ENCODE measurements around the gene NR4A3.
A peak's percentile ranks its signal among the peaks of the same experiment; 100 is the strongest.

NR4A3 gene

DNA sequence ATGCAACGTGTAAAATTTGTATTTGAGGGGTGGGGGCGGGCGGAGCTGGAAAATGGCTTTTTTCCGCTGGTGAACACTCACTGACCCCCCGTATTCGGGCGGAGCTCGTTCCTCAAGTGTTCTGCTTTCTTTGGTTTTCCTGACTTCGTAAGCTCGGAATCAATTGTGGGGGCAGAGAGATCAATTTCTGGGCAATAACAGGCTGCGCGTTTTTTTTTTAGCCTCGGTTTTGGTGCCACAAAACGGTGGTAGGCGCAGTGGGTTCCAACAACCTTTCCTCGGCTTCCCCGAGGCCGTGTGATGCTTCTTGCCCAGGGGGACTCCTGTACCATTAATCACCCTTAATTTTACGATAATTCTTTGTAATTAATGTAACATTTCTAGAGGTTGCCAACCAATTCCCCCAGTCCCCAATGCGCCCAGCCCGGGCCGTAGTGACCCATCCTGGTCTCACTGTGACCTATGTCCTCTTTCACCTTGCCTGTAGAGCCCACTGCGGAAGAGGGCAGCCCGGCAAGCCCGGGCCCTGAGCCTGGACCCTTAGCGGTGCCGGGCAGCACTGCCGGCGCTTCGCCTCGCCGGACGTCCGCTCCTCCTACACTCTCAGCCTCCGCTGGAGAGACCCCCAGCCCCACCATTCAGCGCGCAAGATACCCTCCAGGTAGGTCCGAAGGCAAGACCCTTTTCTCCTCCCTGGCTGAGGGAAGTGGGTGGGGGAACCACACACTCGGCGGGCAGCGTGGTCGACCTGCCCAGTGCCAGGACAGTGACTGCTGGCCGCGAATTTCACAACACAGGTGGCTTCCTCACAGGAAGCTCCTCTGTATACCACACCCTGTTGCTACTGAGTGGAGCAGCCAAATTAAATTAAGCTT lies 3.7 kb downstream of the NR4A3 start:
- H3K27me3 ChIP-seq (ENCODE audit: control insufficient read depth in 1 of 2, insufficient read depth in 2 of 2, low read length in 2 of 2), result peaks cover 9 to 27% of the 10 kb centered on the region in 2 donors
- peaks cover 6% of the 10 kb centered on the region for H3K4me1 ChIP-seq (ENCODE audit: insufficient read depth, low read length)
- no peak overlapping the region for H3K27ac ChIP-seq (ENCODE audit: low read depth, low read length)
- H3K9ac ChIP-seq (ENCODE audit: low read length), result no peak overlapping the region
- H3K9me3 ChIP-seq (ENCODE audit: low read length), result no peaks in the 10 kb centered on the region
- peak overlapping the region in 1 of 2 donors; percentile 95 for H3K4me3 ChIP-seq (ENCODE audit: low read depth in 1 of 2, low read length in 2 of 2)
- H3K36me3 ChIP-seq (ENCODE audit: insufficient read depth, low read length), result peaks cover 13% of the 10 kb centered on the region

DNA sequence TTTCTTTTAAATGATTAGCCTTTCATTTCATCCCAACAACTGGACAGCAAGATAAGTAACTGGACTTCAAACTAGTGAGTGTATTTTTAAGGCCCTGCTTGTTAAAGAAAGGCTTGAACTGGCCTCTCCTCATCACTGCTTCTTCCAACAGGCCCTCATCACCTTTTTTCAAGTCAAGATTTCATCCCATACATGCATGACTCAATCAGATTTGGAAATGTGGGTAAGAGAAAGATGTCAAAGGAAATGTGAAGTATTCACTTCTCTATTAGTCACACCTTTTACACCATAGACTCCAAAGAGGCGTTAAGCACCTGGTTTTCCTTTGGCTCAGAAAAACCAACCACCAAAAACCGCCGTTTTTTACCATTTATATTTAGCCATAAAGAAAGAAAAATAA lies 4.9 kb downstream of the NR4A3 start:
- no peak overlapping the region for H3K4me3 ChIP-seq (ENCODE audit: low read depth in 1 of 2, low read length in 2 of 2)
- H3K27ac ChIP-seq (ENCODE audit: low read depth, low read length), result no peak overlapping the region
- peaks cover 9 to 27% of the 10 kb centered on the region in 2 donors for H3K27me3 ChIP-seq (ENCODE audit: control insufficient read depth in 1 of 2, insufficient read depth in 2 of 2, low read length in 2 of 2)
- H3K4me1 ChIP-seq (ENCODE audit: insufficient read depth, low read length), result peaks cover 6% of the 10 kb centered on the region
- no peaks in the 10 kb centered on the region for H3K9me3 ChIP-seq (ENCODE audit: low read length)
- no peak overlapping the region for H3K9ac ChIP-seq (ENCODE audit: low read length)
- peaks cover 13% of the 10 kb centered on the region for H3K36me3 ChIP-seq (ENCODE audit: insufficient read depth, low read length)

GRCh38 chr9:99827244-99827643 lies 5.6 kb downstream of the NR4A3 start:
- H3K9me3 ChIP-seq (ENCODE audit: low read length), result no peaks in the 10 kb centered on the region
- H3K36me3 ChIP-seq (ENCODE audit: insufficient read depth, low read length), result peaks cover 13% of the 10 kb centered on the region
- H3K9ac ChIP-seq (ENCODE audit: low read length), result no peak overlapping the region
- peaks cover 6% of the 10 kb centered on the region for H3K4me1 ChIP-seq (ENCODE audit: insufficient read depth, low read length)
- peaks cover 9 to 27% of the 10 kb centered on the region in 2 donors for H3K27me3 ChIP-seq (ENCODE audit: control insufficient read depth in 1 of 2, insufficient read depth in 2 of 2, low read length in 2 of 2)
- no peak overlapping the region for H3K4me3 ChIP-seq (ENCODE audit: low read depth in 1 of 2, low read length in 2 of 2)
- no peak overlapping the region for H3K27ac ChIP-seq (ENCODE audit: low read depth, low read length)

DNA sequence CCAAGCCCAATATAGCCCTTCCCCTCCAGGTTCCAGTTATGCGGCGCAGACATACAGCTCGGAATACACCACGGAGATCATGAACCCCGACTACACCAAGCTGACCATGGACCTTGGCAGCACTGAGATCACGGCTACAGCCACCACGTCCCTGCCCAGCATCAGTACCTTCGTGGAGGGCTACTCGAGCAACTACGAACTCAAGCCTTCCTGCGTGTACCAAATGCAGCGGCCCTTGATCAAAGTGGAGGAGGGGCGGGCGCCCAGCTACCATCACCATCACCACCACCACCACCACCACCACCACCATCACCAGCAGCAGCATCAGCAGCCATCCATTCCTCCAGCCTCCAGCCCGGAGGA lies 6.3 kb downstream of the NR4A3 start:
- H3K4me3 ChIP-seq (ENCODE audit: low read depth in 1 of 2, low read length in 2 of 2), result no peak overlapping the region
- H3K36me3 ChIP-seq (ENCODE audit: insufficient read depth, low read length), result peaks cover 13% of the 10 kb centered on the region
- no peak overlapping the region for H3K9ac ChIP-seq (ENCODE audit: low read length)
- H3K27ac ChIP-seq (ENCODE audit: low read depth, low read length), result no peak overlapping the region
- peaks cover 9 to 27% of the 10 kb centered on the region in 2 donors for H3K27me3 ChIP-seq (ENCODE audit: control insufficient read depth in 1 of 2, insufficient read depth in 2 of 2, low read length in 2 of 2)
- peaks cover 6% of the 10 kb centered on the region for H3K4me1 ChIP-seq (ENCODE audit: insufficient read depth, low read length)
- H3K9me3 ChIP-seq (ENCODE audit: low read length), result no peaks in the 10 kb centered on the region

- H3K9ac ChIP-seq (ENCODE audit: low read length), result no peak overlapping the region
- H3K36me3 ChIP-seq (ENCODE audit: insufficient read depth, low read length), result peaks cover 13% of the 10 kb centered on the region
- H3K9me3 ChIP-seq (ENCODE audit: low read length), result no peaks in the 10 kb centered on the region
- H3K4me3 ChIP-seq (ENCODE audit: low read depth in 1 of 2, low read length in 2 of 2), result no peak overlapping the region
- H3K4me1 ChIP-seq (ENCODE audit: insufficient read depth, low read length), result peaks cover 6% of the 10 kb centered on the region
- H3K27ac ChIP-seq (ENCODE audit: low read depth, low read length), result no peak overlapping the region
- H3K27me3 ChIP-seq (ENCODE audit: control insufficient read depth in 1 of 2, insufficient read depth in 2 of 2, low read length in 2 of 2), result peaks cover 9 to 27% of the 10 kb centered on the region in 2 donors
Measured at GRCh38 chr9:99828417-99829176, 6.9 kb downstream of the NR4A3 start.

DNA sequence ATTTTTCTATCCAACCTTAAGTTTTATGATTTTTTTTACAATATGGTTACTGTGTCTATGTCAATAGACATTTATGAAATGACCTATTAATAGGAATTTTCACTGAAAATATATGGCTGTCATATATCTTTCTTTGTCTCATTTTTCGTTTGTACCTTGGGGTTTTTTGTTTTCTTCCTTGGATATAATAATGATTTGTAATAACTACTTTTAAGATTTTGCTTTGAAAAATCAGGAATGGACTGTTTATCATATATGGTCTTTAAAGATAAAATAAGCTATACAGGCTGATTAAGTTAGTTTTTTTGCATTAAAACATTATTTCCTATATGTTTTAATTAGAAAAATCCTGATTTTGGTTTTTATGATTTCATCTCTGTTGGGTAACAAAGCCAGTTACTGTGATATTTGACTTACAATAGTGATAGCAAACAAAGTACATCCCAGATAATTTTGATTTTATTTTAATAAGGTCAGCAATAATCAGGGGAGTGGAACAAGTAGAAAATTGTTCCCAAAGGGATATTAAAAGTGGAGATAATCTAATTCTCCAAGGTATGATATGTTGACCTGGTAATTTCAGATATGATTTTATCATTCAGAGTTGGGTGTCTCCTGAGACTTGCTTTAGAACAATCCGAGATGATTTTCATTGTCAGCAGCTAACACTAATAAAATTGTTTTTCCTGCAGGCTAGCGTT lies 10.3 kb downstream of the NR4A3 start:
- Histone ChIP-seq H3K27me3 (ENCODE audit: control insufficient read depth in 1 of 2, insufficient read depth in 2 of 2, low read length in 2 of 2) (peaks cover 0 to 8% of the 10 kb centered on the region in 2 donors), H3K4me3 (ENCODE audit: low read depth in 1 of 2, low read length in 2 of 2) (no peak overlapping the region), H3K36me3 (ENCODE audit: insufficient read depth, low read length) (peaks cover 17% of the 10 kb centered on the region), H3K9ac (ENCODE audit: low read length) (no peak overlapping the region), H3K27ac (ENCODE audit: low read depth, low read length) (no peak overlapping the region), H3K9me3 (ENCODE audit: low read length) (no peaks in the 10 kb centered on the region), H3K4me1 (ENCODE audit: insufficient read depth, low read length) (no peaks in the 10 kb centered on the region)

DNA sequence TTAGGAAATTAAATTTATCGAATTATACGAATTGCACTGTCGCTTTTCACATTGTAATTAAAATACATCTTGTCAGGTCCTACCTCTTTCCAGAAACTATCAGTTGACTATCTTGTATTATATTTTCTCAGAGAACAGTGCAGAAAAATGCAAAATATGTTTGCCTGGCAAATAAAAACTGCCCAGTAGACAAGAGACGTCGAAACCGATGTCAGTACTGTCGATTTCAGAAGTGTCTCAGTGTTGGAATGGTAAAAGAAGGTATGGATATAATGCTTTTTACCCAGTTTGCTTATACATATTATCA lies 10.8 kb downstream of the NR4A3 start:
- Histone ChIP-seq H3K27ac (ENCODE audit: low read depth, low read length) (no peak overlapping the region), H3K9me3 (ENCODE audit: low read length) (no peaks in the 10 kb centered on the region), H3K36me3 (ENCODE audit: insufficient read depth, low read length) (peaks cover 16% of the 10 kb centered on the region), H3K27me3 (ENCODE audit: control insufficient read depth in 1 of 2, insufficient read depth in 2 of 2, low read length in 2 of 2) (peaks cover 0 to 6% of the 10 kb centered on the region in 2 donors), H3K4me3 (ENCODE audit: low read depth in 1 of 2, low read length in 2 of 2) (no peak overlapping the region), H3K9ac (ENCODE audit: low read length) (no peak overlapping the region), H3K4me1 (ENCODE audit: insufficient read depth, low read length) (no peaks in the 10 kb centered on the region)

DNA sequence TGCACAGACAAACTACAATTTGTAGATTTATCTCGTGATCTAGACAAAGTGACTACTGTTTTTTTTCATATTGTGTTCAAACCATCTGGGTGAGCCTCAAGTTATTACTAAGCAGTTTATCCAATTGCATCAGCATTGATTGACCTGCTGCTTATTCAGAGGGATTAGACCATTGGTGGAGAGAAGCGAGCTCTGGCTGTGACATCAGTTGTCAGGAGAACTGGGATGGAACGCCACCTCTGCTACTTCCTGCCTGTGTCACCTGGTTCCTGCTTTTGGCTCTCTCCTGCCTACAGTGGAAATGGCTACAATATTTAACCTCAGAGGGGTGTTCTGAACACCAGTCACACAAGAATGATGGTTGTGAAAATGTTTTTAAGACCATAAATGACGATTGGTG lies 12.1 kb downstream of the NR4A3 start:
- Histone ChIP-seq H3K9me3 (ENCODE audit: low read length) (no peaks in the 10 kb centered on the region), H3K4me1 (ENCODE audit: insufficient read depth, low read length) (no peaks in the 10 kb centered on the region), H3K9ac (ENCODE audit: low read length) (no peak overlapping the region), H3K4me3 (ENCODE audit: low read depth in 1 of 2, low read length in 2 of 2) (no peak overlapping the region), H3K27ac (ENCODE audit: low read depth, low read length) (no peak overlapping the region), H3K36me3 (ENCODE audit: insufficient read depth, low read length) (peaks cover 11% of the 10 kb centered on the region), H3K27me3 (ENCODE audit: control insufficient read depth in 1 of 2, insufficient read depth in 2 of 2, low read length in 2 of 2) (no peaks in the 10 kb centered on the region)

DNA sequence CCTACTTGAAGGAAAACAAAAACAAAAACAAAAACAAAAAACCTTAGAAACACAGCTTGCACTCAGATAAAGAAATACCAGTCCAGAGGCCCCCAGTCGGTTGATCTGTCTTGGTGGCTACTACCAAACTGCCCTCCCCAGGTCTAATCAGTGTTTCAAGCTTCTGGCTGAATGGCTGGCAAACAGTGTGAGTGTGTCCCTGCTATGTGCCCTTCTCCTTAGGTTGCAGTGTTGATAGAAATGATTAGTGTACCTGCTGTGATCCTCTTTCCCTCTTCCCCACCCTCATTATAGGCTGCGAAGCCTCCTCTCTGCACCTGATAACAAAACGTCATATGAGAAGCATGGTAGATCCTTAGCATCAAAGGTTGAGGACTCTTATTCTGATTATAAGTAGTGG lies 12.8 kb downstream of the NR4A3 start:
- Histone ChIP-seq H3K36me3 (ENCODE audit: insufficient read depth, low read length) (peaks cover 11% of the 10 kb centered on the region), H3K4me3 (ENCODE audit: low read depth in 1 of 2, low read length in 2 of 2) (no peak overlapping the region), H3K27ac (ENCODE audit: low read depth, low read length) (no peak overlapping the region), H3K9ac (ENCODE audit: low read length) (no peak overlapping the region), H3K27me3 (ENCODE audit: control insufficient read depth in 1 of 2, insufficient read depth in 2 of 2, low read length in 2 of 2) (no peaks in the 10 kb centered on the region), H3K4me1 (ENCODE audit: insufficient read depth, low read length) (no peaks in the 10 kb centered on the region), H3K9me3 (ENCODE audit: low read length) (no peaks in the 10 kb centered on the region)

- Histone ChIP-seq H3K9me3 (ENCODE audit: low read length) (no peaks in the 10 kb centered on the region), H3K4me3 (ENCODE audit: low read depth in 1 of 2, low read length in 2 of 2) (no peak overlapping the region), H3K36me3 (ENCODE audit: insufficient read depth, low read length) (peaks cover 6% of the 10 kb centered on the region), H3K27ac (ENCODE audit: low read depth, low read length) (no peak overlapping the region), H3K9ac (ENCODE audit: low read length) (no peak overlapping the region), H3K4me1 (ENCODE audit: insufficient read depth, low read length) (no peaks in the 10 kb centered on the region), H3K27me3 (ENCODE audit: control insufficient read depth in 1 of 2, insufficient read depth in 2 of 2, low read length in 2 of 2) (no peaks in the 10 kb centered on the region)
Measured at GRCh38 chr9:99835142-99835541, 13.5 kb downstream of the NR4A3 start.

GRCh38 chr9:99835581-99835980 lies 13.9 kb downstream of the NR4A3 start:
- Histone ChIP-seq H3K9ac (ENCODE audit: low read length) (no peak overlapping the region), H3K36me3 (ENCODE audit: insufficient read depth, low read length) (peaks cover 3% of the 10 kb centered on the region), H3K4me3 (ENCODE audit: low read depth in 1 of 2, low read length in 2 of 2) (no peak overlapping the region), H3K27me3 (ENCODE audit: control insufficient read depth in 1 of 2, insufficient read depth in 2 of 2, low read length in 2 of 2) (no peaks in the 10 kb centered on the region), H3K9me3 (ENCODE audit: low read length) (no peaks in the 10 kb centered on the region), H3K4me1 (ENCODE audit: insufficient read depth, low read length) (no peaks in the 10 kb centered on the region), H3K27ac (ENCODE audit: low read depth, low read length) (no peak overlapping the region)

Data from muscle layer of colon (tissue), 2 donors.